ENCODE measurements around the gene SPATA32. TPM values are rescaled to one million over a fixed set of nuclear protein-coding genes. Genes with fewer than 3 reads are reported as not detected.

Gene SPATA32
- total RNA-seq, 4 donors from 2014 or later, result not detected

GRCh38 chr17:45260204-45260783, 1.6 kb downstream of the SPATA32 start:
- no peak for DNase-seq
- Histone ChIP-seq H3K36me3 (no peaks in the 10 kb centered on the region), H3K4me1 (peaks cover 0 to 7% of the 10 kb centered on the region in 2 donors), H3K27ac (no peak overlapping the region), H3K4me3 (no peak overlapping the region), H3K9me3 (no peaks in the 10 kb centered on the region), H3K27me3 (no peaks in the 10 kb centered on the region)
- intact Hi-C loops (cut with DNase I; ENCODE audit: low total_unique reads), result no loop called here
- TF ChIP-seq CTCF (IDR thresholded peaks at IDR 0.05) (no peak), POLR2A (IDR thresholded peaks at IDR 0.05) (no peak)

- intact Hi-C loops (cut with DNase I; ENCODE audit: low total_unique reads), result no loop called here
- H3K4me3 ChIP-seq, result no peak overlapping the region
- no peak for DNase-seq
- H3K27me3 ChIP-seq, result no peaks in the 10 kb centered on the region
- H3K27ac ChIP-seq, result no peak overlapping the region
- peaks cover 0 to 7% of the 10 kb centered on the region in 2 donors for H3K4me1 ChIP-seq
- H3K36me3 ChIP-seq, result no peaks in the 10 kb centered on the region
- H3K9me3 ChIP-seq, result no peaks in the 10 kb centered on the region
- TF ChIP-seq POLR2A (IDR thresholded peaks at IDR 0.05) (no peak), CTCF (IDR thresholded peaks at IDR 0.05) (no peak)
Observed at GRCh38 chr17:45258981-45259380, 2.9 kb downstream of the SPATA32 start.

- no peak for TF ChIP-seq CTCF (IDR thresholded peaks at IDR 0.05)
- no peak for TF ChIP-seq POLR2A (IDR thresholded peaks at IDR 0.05)
- intact Hi-C loops (cut with DNase I; ENCODE audit: low total_unique reads), result no loop called here
- no peak overlapping the region for H3K4me3 ChIP-seq
Observed at GRCh38 chr17:45257115-45257514, 4.8 kb downstream of the SPATA32 start.

GRCh38 chr17:45256114-45256966, 5.6 kb downstream of the SPATA32 start:
- H3K27me3 ChIP-seq, result no peaks in the 10 kb centered on the region
- H3K4me1 ChIP-seq, result no peaks in the 10 kb centered on the region
- intact Hi-C loops (cut with DNase I; ENCODE audit: low total_unique reads), result no loop called here
- H3K4me3 ChIP-seq, result no peak overlapping the region
- H3K9me3 ChIP-seq, result no peaks in the 10 kb centered on the region
- no peaks in the 10 kb centered on the region for H3K36me3 ChIP-seq
- no peak overlapping the region for H3K27ac ChIP-seq
- TF ChIP-seq POLR2A (IDR thresholded peaks at IDR 0.05), result no peak
- TF ChIP-seq CTCF (IDR thresholded peaks at IDR 0.05), result no peak
- no peak for DNase-seq

More at GRCh38 chr17:45257115-45257514, 4.8 kb downstream of the SPATA32 start:
- Histone ChIP-seq H3K27me3 (no peaks in the 10 kb centered on the region), H3K9me3 (no peaks in the 10 kb centered on the region), H3K27ac (no peak overlapping the region), H3K36me3 (no peaks in the 10 kb centered on the region), H3K4me1 (no peaks in the 10 kb centered on the region)
- no peak for DNase-seq

GRCh38 chr17:45255358-45255757, 6.5 kb downstream of the SPATA32 start:
- TF ChIP-seq POLR2A (IDR thresholded peaks at IDR 0.05), result no peak
- no peak for TF ChIP-seq CTCF (IDR thresholded peaks at IDR 0.05)
- Histone ChIP-seq H3K36me3 (no peaks in the 10 kb centered on the region), H3K4me1 (no peaks in the 10 kb centered on the region), H3K27me3 (no peaks in the 10 kb centered on the region), H3K4me3 (no peak overlapping the region), H3K27ac (no peak overlapping the region), H3K9me3 (no peaks in the 10 kb centered on the region)
- DNase-seq, result no peak
- intact Hi-C loops (cut with DNase I; ENCODE audit: low total_unique reads), result no loop called here

Data from uterus (tissue), 4 donors.